ENCODE measurements around the gene SLC46A2. TPM values are rescaled to one million over a fixed set of nuclear protein-coding genes. Genes with fewer than 3 reads are reported as not detected.

Gene SLC46A2
- total and polyA plus RNA-seq, 9 donors, result 0.04 to 1.2 (median 0.54) TPM; not detected in 5

DNA sequence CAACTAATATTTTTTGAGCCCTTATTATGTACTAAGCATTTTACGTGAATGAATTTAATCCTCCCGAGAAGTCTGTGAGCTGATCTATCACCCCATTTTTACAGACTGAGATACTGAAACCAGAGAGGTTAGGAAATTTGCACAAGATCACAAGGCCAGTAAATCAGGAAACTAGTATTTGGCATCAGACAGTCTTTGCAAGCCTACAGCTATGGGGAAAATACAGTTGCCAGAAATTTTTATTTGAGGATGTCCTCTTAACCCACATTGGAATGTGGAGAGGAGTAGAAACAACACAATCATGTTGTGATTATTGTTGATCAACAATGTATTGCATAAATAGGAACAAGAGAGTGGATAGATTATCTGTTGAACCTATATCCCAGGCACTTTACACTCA, 2.3 kb upstream of the SLC46A2 start:
- H3K36me3 ChIP-seq, result no peaks in the 10 kb centered on the region
- H3K9me3 ChIP-seq, result no peaks in the 10 kb centered on the region
- peaks cover 3% of the 10 kb centered on the region for H3K4me1 ChIP-seq (ENCODE audit: insufficient read depth)
- H3K27me3 ChIP-seq, result no peaks in the 10 kb centered on the region
- no peak for DNase-seq
- H3K4me3 ChIP-seq, result no peak overlapping the region
- 61 to 64% (median 64%) methylated on average over 2 of the region's 2 CpGs for WGBS, 3 donors
- intact Hi-C loops (cut with DNase I), result no loop called here
- no peak for TF ChIP-seq EP300 (IDR thresholded peaks at IDR 0.05)
- TF ChIP-seq, protein P1, sequence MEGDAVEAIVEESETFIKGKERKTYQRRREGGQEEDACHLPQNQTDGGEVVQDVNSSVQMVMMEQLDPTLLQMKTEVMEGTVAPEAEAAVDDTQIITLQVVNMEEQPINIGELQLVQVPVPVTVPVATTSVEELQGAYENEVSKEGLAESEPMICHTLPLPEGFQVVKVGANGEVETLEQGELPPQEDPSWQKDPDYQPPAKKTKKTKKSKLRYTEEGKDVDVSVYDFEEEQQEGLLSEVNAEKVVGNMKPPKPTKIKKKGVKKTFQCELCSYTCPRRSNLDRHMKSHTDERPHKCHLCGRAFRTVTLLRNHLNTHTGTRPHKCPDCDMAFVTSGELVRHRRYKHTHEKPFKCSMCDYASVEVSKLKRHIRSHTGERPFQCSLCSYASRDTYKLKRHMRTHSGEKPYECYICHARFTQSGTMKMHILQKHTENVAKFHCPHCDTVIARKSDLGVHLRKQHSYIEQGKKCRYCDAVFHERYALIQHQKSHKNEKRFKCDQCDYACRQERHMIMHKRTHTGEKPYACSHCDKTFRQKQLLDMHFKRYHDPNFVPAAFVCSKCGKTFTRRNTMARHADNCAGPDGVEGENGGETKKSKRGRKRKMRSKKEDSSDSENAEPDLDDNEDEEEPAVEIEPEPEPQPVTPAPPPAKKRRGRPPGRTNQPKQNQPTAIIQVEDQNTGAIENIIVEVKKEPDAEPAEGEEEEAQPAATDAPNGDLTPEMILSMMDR (IDR thresholded peaks at IDR 0.05), result no peak
- no peak for TF ChIP-seq POLR2A (IDR thresholded peaks at IDR 0.05)
- no peak overlapping the region for H3K27ac ChIP-seq

DNA sequence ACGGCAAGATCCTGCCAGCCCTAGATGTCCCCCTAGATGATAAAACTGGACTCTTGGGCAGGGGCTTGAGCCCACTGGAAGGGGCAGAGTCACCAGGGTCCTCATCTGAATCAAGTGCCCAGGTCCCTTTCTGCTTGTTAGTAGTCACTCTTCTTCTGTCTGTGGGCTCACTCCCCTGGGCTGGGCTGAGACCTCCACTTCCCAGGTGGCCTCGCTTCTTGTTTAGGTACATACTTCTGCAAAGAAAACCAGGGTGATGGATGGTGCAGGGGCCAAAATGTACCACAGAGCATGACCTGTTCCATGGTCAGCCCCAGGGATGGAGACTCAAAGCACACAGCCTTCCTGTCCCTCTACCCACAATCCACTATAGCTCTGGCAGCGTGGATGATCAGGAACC, 845 bp upstream of the SLC46A2 start:
- H3K27ac ChIP-seq, result no peak overlapping the region
- no peaks in the 10 kb centered on the region for H3K36me3 ChIP-seq
- TF ChIP-seq, protein P1 (IDR thresholded peaks at IDR 0.05), result no peak
- TF ChIP-seq EP300 (IDR thresholded peaks at IDR 0.05) (no peak), POLR2A (IDR thresholded peaks at IDR 0.05) (no peak)
- H3K27me3 ChIP-seq, result no peaks in the 10 kb centered on the region
- no peak overlapping the region for H3K4me3 ChIP-seq
- no peaks in the 10 kb centered on the region for H3K9me3 ChIP-seq
- intact Hi-C loops (cut with DNase I), result no loop called here
- 91 to 96% (median 94%) methylated on average over 3 of the region's 3 CpGs for WGBS, 3 donors
- DNase-seq, result no peak
- peaks cover 3% of the 10 kb centered on the region for H3K4me1 ChIP-seq (ENCODE audit: insufficient read depth)

GRCh38 chr9:112887381-112887780, 3.3 kb downstream of the SLC46A2 start:
- TF ChIP-seq POLR2A (IDR thresholded peaks at IDR 0.05), result no peak
- no peak for TF ChIP-seq EP300 (IDR thresholded peaks at IDR 0.05)
- TF ChIP-seq, protein P1 (IDR thresholded peaks at IDR 0.05), result no peak
- Histone ChIP-seq H3K4me3 (no peak overlapping the region), H3K27me3 (no peaks in the 10 kb centered on the region), H3K4me1 (ENCODE audit: insufficient read depth) (peaks cover 3% of the 10 kb centered on the region), H3K9me3 (no peaks in the 10 kb centered on the region), H3K27ac (no peak overlapping the region), H3K36me3 (no peaks in the 10 kb centered on the region)
- WGBS, 3 donors, result 55 to 62% (median 57%) methylated on average over 5 of the region's 5 CpGs
- no peak for DNase-seq
- intact Hi-C loops (cut with DNase I), result no loop called here

- Histone ChIP-seq H3K27ac (no peak overlapping the region), H3K9me3 (no peaks in the 10 kb centered on the region), H3K27me3 (no peaks in the 10 kb centered on the region), H3K36me3 (no peaks in the 10 kb centered on the region), H3K4me1 (ENCODE audit: insufficient read depth) (peaks cover 3% of the 10 kb centered on the region), H3K4me3 (no peak overlapping the region)
- DNase-seq, result no peak
- intact Hi-C loops (cut with DNase I), result no loop called here
- no peak for TF ChIP-seq POLR2A (IDR thresholded peaks at IDR 0.05)
- TF ChIP-seq, protein P1 (IDR thresholded peaks at IDR 0.05), result no peak
- no peak for TF ChIP-seq EP300 (IDR thresholded peaks at IDR 0.05)
- 91 to 95% (median 93%) methylated on average over 4 of the region's 4 CpGs for WGBS, 3 donors
These were observed 4.3 kb downstream of the SLC46A2 start for GRCh38 chr9:112886351-112886750.
